GM12892 (cell line): ENCODE data around the gene SMG1.
"Not testable (repeated sequence)": the region's sequence is repeated elsewhere in the genome, so short reads cannot be mapped to it uniquely, and the experiment has no call there.

Experiments used
- POLR2A ChIP-seq: IDR thresholded peaks from 2 replicates; pipeline ENCODE4 v1.6.1; 2011; ENCODE audit warnings: low read depth, low read length, control low read depth
- POLR2AphosphoS5 ChIP-seq: IDR thresholded peaks from 2 replicates; pipeline ENCODE4 v1.6.1; 2011; ENCODE audit warnings: low read depth, low read length, control low read depth

DNA sequence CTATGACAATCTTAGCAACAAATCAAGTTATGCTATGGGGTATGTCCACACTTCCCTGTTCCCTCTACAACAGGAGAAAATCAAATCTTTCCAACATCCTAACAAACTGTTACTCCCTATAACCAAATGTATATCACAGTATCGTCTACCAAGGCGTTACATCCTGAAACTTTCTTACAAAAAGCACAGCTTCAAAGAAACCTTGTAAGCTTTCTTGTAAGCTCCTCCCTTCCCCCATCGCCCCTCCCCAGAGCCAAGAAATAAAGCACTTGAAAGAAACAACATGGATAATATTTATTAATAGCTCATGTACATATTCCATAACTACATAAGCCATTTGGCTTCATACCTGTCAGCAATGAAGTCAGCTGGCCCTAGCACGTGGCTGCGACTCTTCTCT is 2.3 kb downstream of the SMG1 start:
- TF ChIP-seq POLR2AphosphoS5, POLR2A: not testable (repeated sequence)
